HFF-Myc (cell line): ENCODE results near the gene LOXL4.

Source experiments
- DNase-seq: peaks from one replicate; pipeline ENCODE4 v3.0.0-alpha.2; 2011; ENCODE audit warnings: low read depth; ENCODE audit errors: extremely low read depth
- H3K4me3 ChIP-seq: replicated peaks from 2 replicates; pipeline ENCODE4 v1.5.1; 2011; ENCODE audit warnings: low read depth, mild to moderate bottlenecking, control low read depth, low read length
- TF ChIP-seq, protein P1 (sequence below): IDR thresholded peaks from 2 replicates; pipeline ENCODE4 v1.5.1; 2012; ENCODE audit warnings: mild to moderate bottlenecking, low read depth, low read length, control low read depth; ENCODE audit errors: missing control alignments

LOXL4 gene

GRCh38 chr10:98208925-98209324 is 59.1 kb downstream of the LOXL4 start:
- TF ChIP-seq, protein P1, sequence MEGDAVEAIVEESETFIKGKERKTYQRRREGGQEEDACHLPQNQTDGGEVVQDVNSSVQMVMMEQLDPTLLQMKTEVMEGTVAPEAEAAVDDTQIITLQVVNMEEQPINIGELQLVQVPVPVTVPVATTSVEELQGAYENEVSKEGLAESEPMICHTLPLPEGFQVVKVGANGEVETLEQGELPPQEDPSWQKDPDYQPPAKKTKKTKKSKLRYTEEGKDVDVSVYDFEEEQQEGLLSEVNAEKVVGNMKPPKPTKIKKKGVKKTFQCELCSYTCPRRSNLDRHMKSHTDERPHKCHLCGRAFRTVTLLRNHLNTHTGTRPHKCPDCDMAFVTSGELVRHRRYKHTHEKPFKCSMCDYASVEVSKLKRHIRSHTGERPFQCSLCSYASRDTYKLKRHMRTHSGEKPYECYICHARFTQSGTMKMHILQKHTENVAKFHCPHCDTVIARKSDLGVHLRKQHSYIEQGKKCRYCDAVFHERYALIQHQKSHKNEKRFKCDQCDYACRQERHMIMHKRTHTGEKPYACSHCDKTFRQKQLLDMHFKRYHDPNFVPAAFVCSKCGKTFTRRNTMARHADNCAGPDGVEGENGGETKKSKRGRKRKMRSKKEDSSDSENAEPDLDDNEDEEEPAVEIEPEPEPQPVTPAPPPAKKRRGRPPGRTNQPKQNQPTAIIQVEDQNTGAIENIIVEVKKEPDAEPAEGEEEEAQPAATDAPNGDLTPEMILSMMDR, result no peak
- no peak for DNase-seq
- H3K4me3 ChIP-seq, result no peak overlapping the region

GRCh38 chr10:98205351-98205750 is 62.6 kb downstream of the LOXL4 start:
- TF ChIP-seq, protein P1, result no peak
- no peak overlapping the region for H3K4me3 ChIP-seq
- DNase-seq, result no peak

DNA sequence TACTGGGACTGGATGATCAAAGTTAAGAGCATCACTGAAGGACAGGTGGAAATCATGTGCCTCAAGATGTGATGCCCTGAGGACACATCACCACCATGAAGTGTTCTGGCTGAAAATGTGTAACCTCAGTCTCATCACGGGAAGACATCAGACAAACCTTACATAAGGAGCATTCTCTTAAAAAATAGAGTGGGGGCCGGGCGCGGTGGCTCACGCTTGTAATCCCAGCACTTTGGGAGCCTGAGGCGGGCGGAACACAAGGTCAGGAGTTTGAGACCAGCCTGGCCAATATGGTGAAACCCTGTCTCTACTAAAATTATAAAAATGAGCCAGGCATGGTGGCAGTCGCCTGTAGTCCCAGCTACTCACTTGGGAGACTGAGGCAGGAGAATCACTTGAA is 65.6 kb downstream of the LOXL4 start:
- TF ChIP-seq, protein P1, result no peak

GRCh38 chr10:98201760-98202159 is 66.2 kb downstream of the LOXL4 start:
- DNase-seq, result no peak
- TF ChIP-seq, protein P1, result no peak
- H3K4me3 ChIP-seq, result no peak overlapping the region

More for the DNA sequence above, 65.6 kb downstream of the LOXL4 start:
- no peak overlapping the region for H3K4me3 ChIP-seq
- no peak for DNase-seq
